GM20000 (cell line): ENCODE results near the gene BAG3.

Source experiments
- DNase-seq: peaks from one replicate; pipeline ENCODE4 v3.0.0; 2012; ENCODE audit warnings: low spot score
- TF ChIP-seq, protein P1 (sequence below): IDR thresholded peaks from 2 replicates; pipeline ENCODE4 v1.5.1; 2012; ENCODE audit warnings: mild to moderate bottlenecking, control low read depth; ENCODE audit errors: extremely low read depth, missing control alignments

The BAG3 gene

DNA sequence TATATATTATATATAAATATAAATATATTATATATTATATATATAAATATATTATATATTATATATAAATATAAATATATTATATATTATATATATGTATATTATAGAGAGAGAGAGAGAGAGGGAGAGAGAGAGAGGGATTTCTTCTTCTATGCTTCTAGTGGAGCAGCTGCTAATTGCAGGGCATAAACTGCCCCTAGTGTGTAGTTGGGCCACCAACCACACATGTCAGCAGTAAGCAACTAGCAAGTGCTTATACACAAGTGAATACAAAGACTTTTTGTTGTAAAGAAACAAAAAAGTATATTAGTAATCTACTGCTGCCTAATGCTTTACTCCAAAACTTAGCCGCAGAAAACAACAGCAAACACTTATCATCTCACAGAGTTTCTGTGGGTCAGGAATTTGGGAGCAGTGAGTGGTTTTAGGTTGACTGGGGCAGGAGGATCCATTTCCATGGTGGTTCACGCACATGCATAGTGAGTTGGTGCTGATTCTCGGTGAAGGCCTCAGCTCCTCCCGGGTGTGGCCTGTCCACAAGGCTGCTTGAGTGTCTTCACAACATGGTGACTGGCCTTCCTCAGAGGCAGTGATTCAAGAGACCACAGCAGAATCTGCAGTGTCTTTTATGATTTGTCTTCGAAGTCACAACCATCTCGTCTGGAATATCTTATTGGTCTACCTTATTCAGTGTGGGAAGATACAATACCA lies 25.5 kb upstream of the BAG3 start:
- no peak for DNase-seq
- TF ChIP-seq, protein P1, sequence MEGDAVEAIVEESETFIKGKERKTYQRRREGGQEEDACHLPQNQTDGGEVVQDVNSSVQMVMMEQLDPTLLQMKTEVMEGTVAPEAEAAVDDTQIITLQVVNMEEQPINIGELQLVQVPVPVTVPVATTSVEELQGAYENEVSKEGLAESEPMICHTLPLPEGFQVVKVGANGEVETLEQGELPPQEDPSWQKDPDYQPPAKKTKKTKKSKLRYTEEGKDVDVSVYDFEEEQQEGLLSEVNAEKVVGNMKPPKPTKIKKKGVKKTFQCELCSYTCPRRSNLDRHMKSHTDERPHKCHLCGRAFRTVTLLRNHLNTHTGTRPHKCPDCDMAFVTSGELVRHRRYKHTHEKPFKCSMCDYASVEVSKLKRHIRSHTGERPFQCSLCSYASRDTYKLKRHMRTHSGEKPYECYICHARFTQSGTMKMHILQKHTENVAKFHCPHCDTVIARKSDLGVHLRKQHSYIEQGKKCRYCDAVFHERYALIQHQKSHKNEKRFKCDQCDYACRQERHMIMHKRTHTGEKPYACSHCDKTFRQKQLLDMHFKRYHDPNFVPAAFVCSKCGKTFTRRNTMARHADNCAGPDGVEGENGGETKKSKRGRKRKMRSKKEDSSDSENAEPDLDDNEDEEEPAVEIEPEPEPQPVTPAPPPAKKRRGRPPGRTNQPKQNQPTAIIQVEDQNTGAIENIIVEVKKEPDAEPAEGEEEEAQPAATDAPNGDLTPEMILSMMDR, result no peak

DNA sequence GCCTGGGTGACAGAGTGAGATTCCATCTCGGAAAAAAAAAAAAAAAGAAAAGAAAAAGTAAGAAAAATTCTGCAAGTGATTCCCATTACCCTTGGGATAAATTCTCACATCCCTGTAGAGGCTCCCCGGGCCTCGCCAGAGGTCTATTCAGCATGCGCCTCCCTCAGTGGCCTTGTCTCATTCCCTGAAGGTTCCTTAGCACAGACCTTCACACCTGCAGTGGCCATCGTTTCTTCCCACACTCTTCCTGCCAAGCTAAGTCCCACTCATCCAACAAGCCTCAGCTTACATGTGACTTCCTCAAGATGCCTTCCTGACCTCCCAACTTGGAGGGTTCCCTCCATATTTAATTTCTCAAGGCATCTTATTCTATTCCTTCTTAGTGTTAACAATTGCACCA lies 20.9 kb upstream of the BAG3 start:
- no peak for DNase-seq
- TF ChIP-seq, protein P1, result no peak

DNA sequence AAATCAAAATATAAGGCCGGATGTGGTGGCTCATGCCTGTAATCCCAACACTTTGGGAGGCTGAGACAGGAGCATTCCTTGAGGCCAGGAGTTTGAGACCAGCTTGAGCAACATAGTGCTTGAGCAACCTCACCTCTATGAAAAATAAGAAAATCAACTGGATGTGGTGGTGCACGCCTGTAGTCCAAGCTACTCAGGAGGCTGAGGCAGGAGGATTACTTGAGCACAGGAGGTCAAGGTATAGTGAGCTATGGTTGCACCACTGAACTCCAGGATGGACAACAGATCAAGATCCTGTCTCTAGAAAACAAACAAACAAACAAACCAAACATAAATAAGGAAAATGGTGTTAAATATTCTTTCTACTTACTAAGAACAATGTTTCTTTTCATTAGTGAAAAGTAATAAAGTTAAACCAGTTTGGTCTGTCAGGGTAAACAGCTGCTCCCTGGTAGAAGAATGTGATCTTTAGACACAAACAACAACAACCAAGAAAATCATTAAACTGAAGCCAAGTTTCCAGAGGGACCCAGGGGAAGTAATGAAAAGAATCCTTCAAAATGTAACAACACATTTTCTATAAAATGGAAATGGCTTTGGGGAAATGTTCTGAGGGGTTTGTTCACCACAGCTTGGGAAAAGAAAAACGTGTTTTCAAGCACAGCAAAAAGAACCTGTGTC lies 17.5 kb upstream of the BAG3 start:
- DNase-seq, result no peak
- TF ChIP-seq, protein P1, result no peak

DNA sequence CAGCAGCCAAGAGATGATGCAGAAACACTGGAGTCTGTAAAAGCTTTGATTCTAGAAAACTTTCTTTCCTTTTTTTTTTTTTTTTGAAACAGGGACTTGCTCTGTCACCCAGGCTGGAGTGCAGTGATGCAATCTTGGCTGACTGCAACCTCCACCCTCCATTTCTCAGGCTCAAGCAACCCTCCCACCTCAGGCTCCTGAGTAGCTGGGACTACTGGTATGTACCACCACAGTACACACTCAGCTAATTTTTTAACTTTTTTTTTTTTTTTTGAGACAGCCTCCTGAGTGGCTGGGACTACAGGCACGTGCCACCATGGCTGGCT lies 17.0 kb upstream of the BAG3 start:
- TF ChIP-seq, protein P1, result no peak
- no peak for DNase-seq

DNA sequence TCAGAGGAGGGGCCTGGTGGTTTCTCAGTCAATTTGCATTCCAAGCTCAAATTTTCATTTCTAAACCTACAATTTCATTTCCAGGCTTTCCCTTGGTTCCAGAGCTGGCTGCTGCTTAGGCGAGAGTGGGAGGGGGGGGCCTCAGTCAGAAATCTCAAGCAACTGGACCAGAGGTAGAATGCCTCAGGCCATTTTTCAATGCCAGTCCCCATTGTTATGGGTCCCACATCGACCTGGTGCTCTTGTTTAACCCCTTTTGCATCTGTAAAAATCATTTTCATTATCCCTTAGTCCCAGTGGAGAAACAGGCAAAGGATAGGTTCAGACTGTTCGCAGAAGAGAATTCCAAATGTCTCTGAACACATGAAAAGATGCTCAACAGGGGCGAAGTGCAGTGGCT lies 13.5 kb upstream of the BAG3 start:
- no peak for DNase-seq
- TF ChIP-seq, protein P1, result no peak

DNA sequence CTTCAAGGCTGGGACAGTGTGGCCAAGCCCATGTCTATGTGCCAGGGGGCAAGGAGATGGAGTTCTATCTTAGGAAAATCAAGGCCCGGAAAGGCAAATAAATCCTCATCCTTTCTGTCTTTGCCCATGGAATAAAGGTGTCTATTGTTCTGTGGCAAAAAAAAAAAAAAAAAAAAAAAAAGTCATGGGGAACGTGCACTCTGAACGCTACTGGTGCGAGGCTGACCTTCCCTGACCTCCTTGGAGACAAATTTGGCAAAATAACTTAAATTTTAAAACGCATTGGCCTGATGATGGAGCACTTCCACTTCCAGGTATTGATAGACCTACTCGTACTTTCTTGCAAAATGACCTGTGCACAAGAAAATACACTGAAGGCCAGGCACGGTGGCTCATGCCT lies 12.2 kb upstream of the BAG3 start:
- DNase-seq, result no peak
- TF ChIP-seq, protein P1, result no peak

DNA sequence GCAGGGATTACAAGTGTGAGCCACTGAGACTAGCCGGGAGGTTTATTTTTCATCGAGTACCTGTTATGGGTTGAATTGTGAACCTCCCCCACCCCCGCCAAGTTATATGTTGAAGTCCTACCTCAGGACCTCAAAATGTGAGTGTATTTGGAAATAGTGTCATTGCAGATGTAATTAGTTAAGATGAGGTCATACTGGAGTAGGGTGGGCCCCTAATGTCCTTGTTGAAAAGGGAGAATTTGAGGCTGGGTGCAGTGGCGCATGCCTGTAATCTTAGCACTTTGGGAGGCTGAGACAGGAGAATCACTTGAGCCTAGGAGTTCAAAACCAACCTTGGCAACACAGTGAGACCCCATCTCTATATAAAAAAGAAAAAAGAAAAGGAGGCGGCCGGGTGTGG lies 10.8 kb upstream of the BAG3 start:
- DNase-seq, result no peak
- TF ChIP-seq, protein P1, result no peak
